A673 (cell line): ENCODE results near the gene C12orf43. TPM values are rescaled to one million over a fixed set of nuclear protein-coding genes. Genes with fewer than 3 reads are reported as not detected.

ENCODE experiments used
- BruUV-seq: library from RNA; stranded (reverse); fragments of 400-500 nt; replicated peaks from 2 replicates; lab custom pipeline; 2021; lab: Mats Ljungman, UMichigan
- CTCF ChIA-PET: fragments of 300-600 bp; sonication (Branson Sonifier 250); formaldehyde crosslinking; loops from one replicate; lab custom pipeline; 2022; ENCODE audit warnings: antibody characterized with exemption; lab: Charles Lee
- POLR2A ChIA-PET: fragments of 300-600 bp; sonication (Branson Sonifier 250); formaldehyde crosslinking; loops from one replicate; lab custom pipeline; 2022; ENCODE audit warnings: antibody characterized with exemption; ENCODE audit not compliant: low non-redundant PET; lab: Charles Lee
- DNase-seq: peaks from one replicate; pipeline ENCODE4 v3.0.0-alpha.2; 2015; ENCODE audit warnings: low spot score
- H3K27ac ChIP-seq: fragments of 200-600 bp; sonication (generic); 2 replicates; pipeline ENCODE4 v1.5.1; 2016; ENCODE audit warnings: mixed run types, low read depth, mild to moderate bottlenecking, mixed read lengths, antibody characterized with exemption, low read length; ENCODE audit not compliant: poor library complexity, severe bottlenecking
- H3K27me3 ChIP-seq: fragments of 200-600 bp; sonication (generic); replicated peaks from 2 replicates; pipeline ENCODE4 v1.6.1; 2017; ENCODE audit warnings: mixed run types, low read depth, mild to moderate bottlenecking, mixed read lengths, antibody characterized with exemption, low read length; ENCODE audit not compliant: insufficient read depth, poor library complexity
- H3K36me3 ChIP-seq: fragments of 200-600 bp; sonication (generic); 2 replicates; pipeline ENCODE4 v1.6.1; 2016; ENCODE audit warnings: mixed run types, mild to moderate bottlenecking, mixed read lengths, antibody characterized with exemption, low read length; ENCODE audit not compliant: insufficient read depth, poor library complexity, severe bottlenecking
- H3K4me1 ChIP-seq: fragments of 200-600 bp; sonication (generic); 2 replicates; pipeline ENCODE4 v1.6.1; 2017; ENCODE audit warnings: mixed run types, mild to moderate bottlenecking, mixed read lengths, antibody characterized with exemption, low read length; ENCODE audit not compliant: insufficient read depth, poor library complexity, severe bottlenecking
- H3K4me3 ChIP-seq: fragments of 200-600 bp; sonication (generic); 2 replicates; pipeline ENCODE4 v1.5.1; 2016; ENCODE audit warnings: low read depth, mixed run types, mild to moderate bottlenecking, mixed read lengths, low read length; ENCODE audit not compliant: poor library complexity, severe bottlenecking
- H3K9me3 ChIP-seq: fragments of 200-600 bp; sonication (generic); 2 replicates; pipeline ENCODE4 v1.6.1; 2016; ENCODE audit warnings: mixed run types, low read depth, mild to moderate bottlenecking, mixed read lengths, antibody characterized with exemption, low read length; ENCODE audit not compliant: poor library complexity, severe bottlenecking
- EZH2 ChIP-seq: fragments of 200-600 bp; sonication (generic); IDR thresholded peaks from 2 replicates; pipeline ENCODE4 v1.6.1; 2017; ENCODE audit warnings: borderline replicate concordance, low read depth, mild to moderate bottlenecking, mixed read lengths, antibody characterized with exemption, low read length; ENCODE audit not compliant: poor library complexity, severe bottlenecking
- intact Hi-C: fragments of 100-400 bp; cut with micrococcal nuclease; formaldehyde crosslinking; loops from one replicate; pipeline ENCODE4 v1.10.0; 2022; ENCODE audit not compliant: unreplicated experiment
- total RNA-seq: library from RNA; stranded (reverse); gene quantifications from 2 replicates; pipeline ENCODE4 v1.2.3, GENCODE V29; 2021
- TF ChIP-seq, protein P1 (sequence below): fragments of 300-800, 200-600 bp; sonication (generic); conservative IDR thresholded peaks from 2 replicates; pipeline ENCODE4 v1.5.1; 2017; ENCODE audit warnings: low read depth, mild to moderate bottlenecking, antibody characterized with exemption, low read length, moderate library complexity, mixed read lengths

Gene C12orf43
- total RNA-seq, 1 experiment from 2014 or later, result 28.4 TPM

DNA sequence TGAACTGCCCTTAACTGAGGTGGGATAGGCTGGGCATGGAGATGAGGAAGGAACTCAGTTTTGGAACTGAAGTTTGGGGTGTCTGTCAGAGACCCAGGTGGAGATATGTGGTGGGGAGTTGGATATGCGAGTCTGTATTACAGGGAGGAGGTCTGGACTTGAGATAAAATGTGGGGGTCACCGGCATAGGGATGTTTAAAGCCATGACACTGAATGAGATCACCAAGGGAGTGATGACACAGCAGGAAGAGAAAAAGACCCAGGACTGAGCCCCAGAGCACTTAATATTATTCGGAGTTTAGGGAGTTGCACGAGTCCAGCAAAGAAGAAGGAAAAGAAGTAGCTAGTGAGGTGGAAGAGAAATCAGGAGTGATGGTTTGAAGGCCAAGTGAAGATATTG lies 26.8 kb upstream of the C12orf43 start:
- H3K4me3 ChIP-seq, result no peak overlapping the region
- intact Hi-C loops, result no loop called here
- H3K27me3 ChIP-seq, result no peaks in the 10 kb centered on the region
- ChIA-PET POLR2A (no interaction called here), CTCF (interaction anchor here (0.7 kb wide), 1 partner anchor 76 kb away, joined by 9 read pairs; no protein-coding TSS in a partner anchor)
- H3K9me3 ChIP-seq, result no peaks in the 10 kb centered on the region
- TF ChIP-seq, protein P1, sequence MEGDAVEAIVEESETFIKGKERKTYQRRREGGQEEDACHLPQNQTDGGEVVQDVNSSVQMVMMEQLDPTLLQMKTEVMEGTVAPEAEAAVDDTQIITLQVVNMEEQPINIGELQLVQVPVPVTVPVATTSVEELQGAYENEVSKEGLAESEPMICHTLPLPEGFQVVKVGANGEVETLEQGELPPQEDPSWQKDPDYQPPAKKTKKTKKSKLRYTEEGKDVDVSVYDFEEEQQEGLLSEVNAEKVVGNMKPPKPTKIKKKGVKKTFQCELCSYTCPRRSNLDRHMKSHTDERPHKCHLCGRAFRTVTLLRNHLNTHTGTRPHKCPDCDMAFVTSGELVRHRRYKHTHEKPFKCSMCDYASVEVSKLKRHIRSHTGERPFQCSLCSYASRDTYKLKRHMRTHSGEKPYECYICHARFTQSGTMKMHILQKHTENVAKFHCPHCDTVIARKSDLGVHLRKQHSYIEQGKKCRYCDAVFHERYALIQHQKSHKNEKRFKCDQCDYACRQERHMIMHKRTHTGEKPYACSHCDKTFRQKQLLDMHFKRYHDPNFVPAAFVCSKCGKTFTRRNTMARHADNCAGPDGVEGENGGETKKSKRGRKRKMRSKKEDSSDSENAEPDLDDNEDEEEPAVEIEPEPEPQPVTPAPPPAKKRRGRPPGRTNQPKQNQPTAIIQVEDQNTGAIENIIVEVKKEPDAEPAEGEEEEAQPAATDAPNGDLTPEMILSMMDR, result no peak
- no peak for TF ChIP-seq EZH2
- no peaks in the 10 kb centered on the region for H3K36me3 ChIP-seq
- no TSS peak for BruUV-seq
- no peak for DNase-seq
- no peak overlapping the region for H3K27ac ChIP-seq
- no peaks in the 10 kb centered on the region for H3K4me1 ChIP-seq

DNA sequence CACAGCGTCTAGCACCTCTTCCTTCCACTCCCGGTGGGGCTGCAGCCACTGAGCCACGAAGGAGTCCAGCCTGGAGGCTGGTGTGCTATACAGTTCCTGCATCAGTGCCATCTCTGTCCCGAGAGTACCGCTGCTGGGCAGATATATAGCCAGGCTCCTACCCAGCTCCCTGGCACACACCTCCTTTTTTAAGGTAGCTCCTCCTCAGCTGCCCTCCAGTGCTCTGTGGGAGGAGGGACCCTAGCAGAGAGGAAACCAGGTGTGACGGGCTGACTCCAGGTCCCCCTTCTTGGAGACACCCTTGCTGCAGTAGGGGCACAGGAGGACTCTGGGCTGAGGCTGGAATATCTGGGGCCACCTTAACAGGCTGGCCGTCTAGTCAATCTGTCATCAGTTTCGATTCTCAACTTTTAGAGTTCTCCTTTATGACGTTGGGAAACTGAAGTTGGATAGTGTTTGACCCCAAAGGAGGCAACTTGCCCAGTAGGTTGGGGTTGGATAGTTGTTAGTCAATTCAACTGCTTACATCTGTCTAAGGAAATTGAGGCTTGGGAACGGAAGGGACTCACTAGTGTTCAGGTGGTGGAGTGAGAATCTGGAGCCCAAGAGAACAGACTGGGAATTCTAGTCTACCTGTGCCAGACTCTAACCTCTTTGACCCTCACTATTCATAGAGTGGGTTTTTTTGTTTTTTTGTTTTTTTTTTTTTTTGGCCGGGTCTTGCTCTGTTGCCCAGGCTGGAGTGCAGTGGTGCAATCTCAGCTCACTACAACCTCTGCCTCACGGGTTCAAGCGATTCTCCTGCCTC lies 22.8 kb upstream of the C12orf43 start, which contains the start of gene OASL:
Gene OASL (minus strand): TSS at position 386 of the 808 bp plus-strand sequence. CDS start 275 bp downstream, at position 111.
- Histone ChIP-seq H3K36me3 (no peaks in the 10 kb centered on the region), H3K27me3 (no peaks in the 10 kb centered on the region), H3K27ac (no peak within 1 kb of the TSS), H3K9me3 (no peaks in the 10 kb centered on the region), H3K4me3 (peak within 1 kb of the TSS; percentile 18), H3K4me1 (peaks cover 21% of the 10 kb centered on the region)
- intact Hi-C loops, result no loop called here
- ChIA-PET POLR2A (interaction anchor here (0.7 kb wide), 1 partner anchor 37 kb away, joined by 3 read pairs; no protein-coding TSS in a partner anchor), CTCF (no interaction called here)
- BruUV-seq, result no TSS peak
- TF ChIP-seq, protein P1, result no peak
- no peak for TF ChIP-seq EZH2
- DNase-seq, result no peak

DNA sequence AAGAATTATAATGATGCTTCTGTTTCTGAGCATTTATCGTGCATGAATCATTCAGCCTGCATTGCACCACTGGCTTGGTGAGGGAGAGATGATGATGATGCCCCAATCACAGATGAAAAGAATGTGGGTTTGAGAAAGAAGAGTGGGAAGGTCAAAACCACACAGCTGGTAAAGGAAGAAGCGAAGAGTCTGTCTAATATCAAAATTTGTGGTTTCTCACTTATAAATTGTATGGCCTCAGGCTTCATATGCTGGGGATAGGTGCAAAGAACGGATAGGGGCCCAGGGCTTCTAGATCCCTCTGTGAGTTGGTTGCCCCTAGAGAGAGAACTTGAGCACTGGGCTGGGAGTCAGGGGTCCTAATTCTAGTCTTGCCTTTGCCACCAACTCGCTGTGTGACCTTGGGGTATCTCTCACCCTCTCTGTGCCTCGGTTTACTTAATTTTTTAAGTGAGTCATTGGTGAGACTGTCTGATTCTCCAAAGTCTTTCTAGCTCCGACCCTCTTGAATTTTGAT lies 20.6 kb upstream of the C12orf43 start:
- ChIA-PET POLR2A (no interaction called here), CTCF (no interaction called here)
- Histone ChIP-seq H3K9me3 (no peaks in the 10 kb centered on the region), H3K36me3 (no peaks in the 10 kb centered on the region), H3K27ac (no peak overlapping the region), H3K27me3 (no peaks in the 10 kb centered on the region), H3K4me1 (peaks cover 30% of the 10 kb centered on the region), H3K4me3 (no peak overlapping the region)
- no peak for TF ChIP-seq EZH2
- TF ChIP-seq, protein P1, result no peak
- no TSS peak for BruUV-seq
- intact Hi-C loops, result no loop called here
- DNase-seq, result peak; percentile 39
